ENCODE measurements around the gene USP48. TPM values are rescaled to one million over a fixed set of nuclear protein-coding genes. Genes with fewer than 3 reads are reported as not detected.

Gene USP48
- total RNA-seq, 2 donors from 2014 or later, result 36.2 to 47.5 TPM

GRCh38 chr1:21742578-21742977 is 40.4 kb downstream of the USP48 start:
- no peaks in the 10 kb centered on the region for H3K36me3 ChIP-seq
- 93% methylated on average over 2 of the region's 2 CpGs for WGBS
- intact Hi-C loops (cut with DNase I), result no loop called here

GRCh38 chr1:21741206-21741605 is 41.7 kb downstream of the USP48 start:
- H3K27ac ChIP-seq, result no peak overlapping the region
- H3K36me3 ChIP-seq, result no peaks in the 10 kb centered on the region
- H3K4me1 ChIP-seq (replicated peaks), result no peaks in the 10 kb centered on the region
- no peaks in the 10 kb centered on the region for H3K9me3 ChIP-seq
- H3K27me3 ChIP-seq (replicated peaks; ENCODE audit: insufficient read depth), result no peaks in the 10 kb centered on the region
- DNase-seq (ENCODE audit: low spot score), result no peak
- intact Hi-C loops (cut with DNase I), result no loop called here
- TF ChIP-seq POLR2AphosphoS5 (IDR thresholded peaks at IDR 0.05) (no peak), POLR2A (IDR thresholded peaks at IDR 0.05) (no peak), CTCF (IDR thresholded peaks at IDR 0.05) (no peak)
- no peak overlapping the region for H3K4me3 ChIP-seq
- WGBS, result 93% methylated on average over 2 of the region's 2 CpGs

More at GRCh38 chr1:21742578-21742977, 40.4 kb downstream of the USP48 start:
- no peak for DNase-seq (ENCODE audit: low spot score)
- Histone ChIP-seq H3K27ac (no peak overlapping the region), H3K4me1 (replicated peaks) (no peaks in the 10 kb centered on the region), H3K4me3 (no peak overlapping the region), H3K27me3 (replicated peaks; ENCODE audit: insufficient read depth) (no peaks in the 10 kb centered on the region), H3K9me3 (no peaks in the 10 kb centered on the region)
- TF ChIP-seq CTCF (IDR thresholded peaks at IDR 0.05), result no peak
- no peak for TF ChIP-seq POLR2A (IDR thresholded peaks at IDR 0.05)
- no peak for TF ChIP-seq POLR2AphosphoS5 (IDR thresholded peaks at IDR 0.05)

- intact Hi-C loops (cut with DNase I), result no loop called here
- Histone ChIP-seq H3K36me3 (no peaks in the 10 kb centered on the region), H3K27ac (no peak overlapping the region)
Measured at GRCh38 chr1:21736876-21737275, 46.1 kb downstream of the USP48 start.

GRCh38 chr1:21736011-21736410 is 46.9 kb downstream of the USP48 start:
- no peak overlapping the region for H3K4me3 ChIP-seq
- no peak for TF ChIP-seq POLR2AphosphoS5 (IDR thresholded peaks at IDR 0.05)
- no peak for TF ChIP-seq POLR2A (IDR thresholded peaks at IDR 0.05)
- no peak for TF ChIP-seq CTCF (IDR thresholded peaks at IDR 0.05)
- H3K36me3 ChIP-seq, result no peaks in the 10 kb centered on the region
- no peaks in the 10 kb centered on the region for H3K27me3 ChIP-seq (replicated peaks; ENCODE audit: insufficient read depth)
- WGBS, result 78% methylated on average over 2 of the region's 2 CpGs
- no peaks in the 10 kb centered on the region for H3K9me3 ChIP-seq
- DNase-seq (ENCODE audit: low spot score), result no peak
- intact Hi-C loops (cut with DNase I), result no loop called here
- H3K4me1 ChIP-seq (replicated peaks), result no peaks in the 10 kb centered on the region
- no peak overlapping the region for H3K27ac ChIP-seq

More at GRCh38 chr1:21736876-21737275, 46.1 kb downstream of the USP48 start:
- Histone ChIP-seq H3K4me3 (no peak overlapping the region), H3K9me3 (no peaks in the 10 kb centered on the region), H3K4me1 (replicated peaks) (no peaks in the 10 kb centered on the region), H3K27me3 (replicated peaks; ENCODE audit: insufficient read depth) (no peaks in the 10 kb centered on the region)
- DNase-seq (ENCODE audit: low spot score), result no peak
- 62% methylated on average over 9 of the region's 9 CpGs for WGBS
- TF ChIP-seq POLR2A (IDR thresholded peaks at IDR 0.05), result no peak
- no peak for TF ChIP-seq POLR2AphosphoS5 (IDR thresholded peaks at IDR 0.05)
- TF ChIP-seq CTCF (IDR thresholded peaks at IDR 0.05), result no peak

- H3K36me3 ChIP-seq, result no peaks in the 10 kb centered on the region
- H3K4me1 ChIP-seq (replicated peaks), result no peaks in the 10 kb centered on the region
- H3K27ac ChIP-seq, result no peak overlapping the region
- TF ChIP-seq CTCF (IDR thresholded peaks at IDR 0.05), result no peak
- no peak for TF ChIP-seq POLR2AphosphoS5 (IDR thresholded peaks at IDR 0.05)
- no peaks in the 10 kb centered on the region for H3K9me3 ChIP-seq
- intact Hi-C loops (cut with DNase I), result no loop called here
- H3K27me3 ChIP-seq (replicated peaks; ENCODE audit: insufficient read depth), result no peaks in the 10 kb centered on the region
- H3K4me3 ChIP-seq, result no peak overlapping the region
- no peak for DNase-seq (ENCODE audit: low spot score)
Measured at GRCh38 chr1:21734526-21734925, 48.4 kb downstream of the USP48 start.

Measured in prostate gland (tissue), 2 donors.